ENCODE data around the gene NAPEPLD.

Gene NAPEPLD

GRCh38 chr7:103074519-103075336, 74.2 kb downstream of the NAPEPLD start, which contains the start of the genes ARMC10 and FBXL13:
ARMC10 (plus strand) TSS chr7:103075140; CDS start chr7:103075273, 133 bp downstream.
FBXL13 (minus strand) TSS chr7:103074796.
- Histone ChIP-seq H3K36me3 (ENCODE audit: control insufficient read depth in 1 of 2, insufficient read depth in 2 of 2, low read depth in 1 of 2, low read length in 2 of 2) (peaks cover 4 to 7% of the 10 kb centered on the region in 2 experiments), H4K91ac (ENCODE audit: low read length) (peak within 1 kb of the TSS; percentile 83), H2AFZ (ENCODE audit: low read depth, low read length) (peak within 1 kb of the TSS; percentile 94), H2BK15ac (ENCODE audit: low read depth, poor library complexity, severe bottlenecking) (peak within 1 kb of the TSS; percentile 97), H3K27me3 (ENCODE audit: control insufficient read depth in 1 of 2, insufficient read depth in 1 of 2, low read length in 2 of 2) (no peaks in the 10 kb centered on the region), H3K4me2 (ENCODE audit: low read length, poor library complexity, severe bottlenecking) (peak within 1 kb of the TSS; percentile 97), H2BK120ac (ENCODE audit: low read depth, low read length) (peak within 1 kb of the TSS; percentile 84), H3K4me1 (ENCODE audit: control insufficient read depth, insufficient read depth, low read depth, low read length) (peaks cover 2% of the 10 kb centered on the region), H2BK5ac (ENCODE audit: low read depth, low read length, poor library complexity, severe bottlenecking) (peak within 1 kb of the TSS; percentile 93), H3K4ac (ENCODE audit: low read depth in 1 of 2, low read length in 2 of 2) (peak within 1 kb of the TSS in 1 of 2 experiments; percentile 61), H3K4me3 (ENCODE audit: insufficient read depth in 1 of 2, low read depth in 1 of 2, low read length in 2 of 2) (peak within 1 kb of the TSS; percentile 80 to 88), H3K79me1 (replicated peaks; ENCODE audit: low read length, poor library complexity, severe bottlenecking) (peaks cover 13% of the 10 kb centered on the region), H2BK12ac (ENCODE audit: low read length in 2 of 2) (peak within 1 kb of the TSS in 1 of 2 experiments; percentile 49), H3K23ac (ENCODE audit: low read length in 2 of 2) (no peak within 1 kb of the TSS), H3K18ac (ENCODE audit: low read depth in 1 of 2, low read length in 2 of 2) (peak within 1 kb of the TSS; percentile 91 to 95), H2AK5ac (ENCODE audit: low read length, severe bottlenecking) (no peak within 1 kb of the TSS), H3K14ac (ENCODE audit: low read length in 2 of 2) (peak within 1 kb of the TSS; percentile 61 to 92), H3K9me3 (ENCODE audit: control insufficient read depth, low read length) (no peaks in the 10 kb centered on the region), H3K27ac (ENCODE audit: low read length, poor library complexity, severe bottlenecking) (peak within 1 kb of the TSS; percentile 83), H3K9ac (ENCODE audit: low read length) (peak within 1 kb of the TSS; percentile 94), H4K8ac (ENCODE audit: low read length) (peak within 1 kb of the TSS; percentile 82)
- peak; percentile 92 for DNase-seq
- WGBS: under 1% methylated on average over 69 of the region's 83 CpGs

DNA sequence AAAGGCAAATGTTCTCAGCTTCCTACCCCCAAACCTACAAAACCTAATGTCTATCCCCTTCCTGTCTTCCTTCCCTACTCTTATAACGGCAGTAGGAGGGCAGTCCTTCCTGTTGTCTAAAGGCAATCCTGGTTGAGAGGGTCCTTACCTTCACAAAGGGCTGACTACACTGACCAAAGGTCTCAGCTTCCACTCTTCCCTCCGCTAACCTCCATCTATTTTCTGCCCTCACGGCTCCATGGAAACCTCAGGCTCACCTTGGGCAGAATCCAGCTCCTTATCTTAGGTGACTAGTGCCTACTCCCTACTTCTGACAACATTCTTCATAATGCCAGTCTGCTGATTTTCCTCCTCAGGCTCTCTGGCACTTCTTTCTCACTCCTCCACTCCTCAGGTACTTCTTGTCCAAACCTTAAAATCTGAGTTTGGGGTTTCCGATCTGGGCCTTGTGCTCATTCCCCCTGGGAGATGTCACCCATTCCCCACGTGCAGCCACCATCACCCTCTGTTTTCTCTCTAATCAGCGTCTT, 74.8 kb downstream of the NAPEPLD start:
- H3K27me3 ChIP-seq (ENCODE audit: control insufficient read depth in 1 of 2, insufficient read depth in 1 of 2, low read length in 2 of 2): no peaks in the 10 kb centered on the region
- H2BK12ac ChIP-seq (ENCODE audit: low read length in 2 of 2): no peak overlapping the region
- H3K14ac ChIP-seq (ENCODE audit: low read length in 2 of 2): no peak overlapping the region
- no peak overlapping the region for H2AK5ac ChIP-seq (ENCODE audit: low read length, severe bottlenecking)
- H3K23ac ChIP-seq (ENCODE audit: low read length in 2 of 2): no peak overlapping the region
- peaks cover 2% of the 10 kb centered on the region for H3K4me1 ChIP-seq (ENCODE audit: control insufficient read depth, insufficient read depth, low read depth, low read length)
- 6% methylated on average over 6 of the region's 6 CpGs for WGBS
- peak overlapping the region; percentile 44 for H2BK15ac ChIP-seq (ENCODE audit: low read depth, poor library complexity, severe bottlenecking)
- H3K79me1 ChIP-seq (replicated peaks; ENCODE audit: low read length, poor library complexity, severe bottlenecking): peaks cover 17% of the 10 kb centered on the region
- H2AFZ ChIP-seq (ENCODE audit: low read depth, low read length): peak overlapping the region; percentile 69
- peak overlapping the region; percentile 78 for H3K27ac ChIP-seq (ENCODE audit: low read length, poor library complexity, severe bottlenecking)
- H3K9ac ChIP-seq (ENCODE audit: low read length): peak overlapping the region; percentile 94
- H2BK5ac ChIP-seq (ENCODE audit: low read depth, low read length, poor library complexity, severe bottlenecking): no peak overlapping the region
- no peak for DNase-seq
- peak overlapping the region; percentile 25 to 50 for H3K18ac ChIP-seq (ENCODE audit: low read depth in 1 of 2, low read length in 2 of 2)
- no peak overlapping the region for H4K91ac ChIP-seq (ENCODE audit: low read length)
- peak overlapping the region; percentile 80 to 88 for H3K4me3 ChIP-seq (ENCODE audit: insufficient read depth in 1 of 2, low read depth in 1 of 2, low read length in 2 of 2)
- no peak overlapping the region for H2BK120ac ChIP-seq (ENCODE audit: low read depth, low read length)
- H3K9me3 ChIP-seq (ENCODE audit: control insufficient read depth, low read length): no peaks in the 10 kb centered on the region
- peak overlapping the region; percentile 81 for H3K4me2 ChIP-seq (ENCODE audit: low read length, poor library complexity, severe bottlenecking)
- peak overlapping the region; percentile 42 for H4K8ac ChIP-seq (ENCODE audit: low read length)
- H3K4ac ChIP-seq (ENCODE audit: low read depth in 1 of 2, low read length in 2 of 2): peak overlapping the region in 1 of 2 experiments; percentile 9
- peaks cover 0 to 9% of the 10 kb centered on the region in 2 experiments for H3K36me3 ChIP-seq (ENCODE audit: control insufficient read depth in 1 of 2, insufficient read depth in 2 of 2, low read depth in 1 of 2, low read length in 2 of 2)

GRCh38 chr7:103071000-103071399, 77.9 kb downstream of the NAPEPLD start:
- Histone ChIP-seq H3K27ac (ENCODE audit: low read length, poor library complexity, severe bottlenecking) (no peak overlapping the region), H3K79me1 (replicated peaks; ENCODE audit: low read length, poor library complexity, severe bottlenecking) (peaks cover 17% of the 10 kb centered on the region), H2AK5ac (ENCODE audit: low read length, severe bottlenecking) (no peak overlapping the region), H4K8ac (ENCODE audit: low read length) (no peak overlapping the region), H2BK12ac (ENCODE audit: low read length in 2 of 2) (no peak overlapping the region), H4K91ac (ENCODE audit: low read length) (no peak overlapping the region), H2BK120ac (ENCODE audit: low read depth, low read length) (no peak overlapping the region), H3K4me3 (ENCODE audit: insufficient read depth in 1 of 2, low read depth in 1 of 2, low read length in 2 of 2) (no peak overlapping the region), H3K18ac (ENCODE audit: low read depth in 1 of 2, low read length in 2 of 2) (no peak overlapping the region), H2AFZ (ENCODE audit: low read depth, low read length) (no peak overlapping the region), H2BK5ac (ENCODE audit: low read depth, low read length, poor library complexity, severe bottlenecking) (no peak overlapping the region), H3K36me3 (ENCODE audit: control insufficient read depth in 1 of 2, insufficient read depth in 2 of 2, low read depth in 1 of 2, low read length in 2 of 2) (peaks cover 0 to 4% of the 10 kb centered on the region in 2 experiments), H3K4ac (ENCODE audit: low read depth in 1 of 2, low read length in 2 of 2) (no peak overlapping the region), H3K9ac (ENCODE audit: low read length) (no peak overlapping the region), H3K4me2 (ENCODE audit: low read length, poor library complexity, severe bottlenecking) (no peak overlapping the region), H3K4me1 (ENCODE audit: control insufficient read depth, insufficient read depth, low read depth, low read length) (peaks cover 2% of the 10 kb centered on the region), H2BK15ac (ENCODE audit: low read depth, poor library complexity, severe bottlenecking) (no peak overlapping the region), H3K14ac (ENCODE audit: low read length in 2 of 2) (no peak overlapping the region), H3K27me3 (ENCODE audit: control insufficient read depth in 1 of 2, insufficient read depth in 1 of 2, low read length in 2 of 2) (no peaks in the 10 kb centered on the region), H3K23ac (ENCODE audit: low read length in 2 of 2) (no peak overlapping the region), H3K9me3 (ENCODE audit: control insufficient read depth, low read length) (no peaks in the 10 kb centered on the region)
- no peak for DNase-seq
- WGBS: 100% methylated on average over 1 of the region's 2 CpGs

All from mesenchymal stem cell (in vitro differentiated cells and primary cell).